ENCODE measurements around the gene TLE3.

Gene TLE3

GRCh38 chr15:70002897-70003296 lies 94.8 kb downstream of the TLE3 start:
- DNase-seq (ENCODE audit: low read depth in 2 of 2) = no peak

- DNase-seq (ENCODE audit: low read depth in 2 of 2) = no peak
Measured at GRCh38 chr15:70001859-70002258, 95.9 kb downstream of the TLE3 start.

GRCh38 chr15:69999392-70000085 lies 98.2 kb downstream of the TLE3 start:
- no peak for DNase-seq (ENCODE audit: low read depth in 2 of 2)

GRCh38 chr15:69998541-69999391 lies 99.0 kb downstream of the TLE3 start:
- DNase-seq (ENCODE audit: low read depth in 2 of 2) = no peak

GRCh38 chr15:69997813-69998212 lies 99.9 kb downstream of the TLE3 start:
- no peak for DNase-seq (ENCODE audit: low read depth in 2 of 2)
